Stimulated activated CD8-positive, alpha-beta memory T cell treated with anti-CD3 and anti-CD28 coated beads, Interleukin-7, amount 100 ng/mL, for 4 hours (primary cell): ENCODE data around the gene CEACAM19.
"Not testable (repeated sequence)": the region's sequence is repeated elsewhere in the genome, so short reads cannot be mapped to it uniquely, and the experiment has no call there.

ENCODE experiments used
- DNase-seq, 2 donors: peaks; one replicate each; pipeline ENCODE4 v3.0.0-alpha.2; 2020; ENCODE audit warnings: low read depth in 2 of 2

Gene CEACAM19

DNA sequence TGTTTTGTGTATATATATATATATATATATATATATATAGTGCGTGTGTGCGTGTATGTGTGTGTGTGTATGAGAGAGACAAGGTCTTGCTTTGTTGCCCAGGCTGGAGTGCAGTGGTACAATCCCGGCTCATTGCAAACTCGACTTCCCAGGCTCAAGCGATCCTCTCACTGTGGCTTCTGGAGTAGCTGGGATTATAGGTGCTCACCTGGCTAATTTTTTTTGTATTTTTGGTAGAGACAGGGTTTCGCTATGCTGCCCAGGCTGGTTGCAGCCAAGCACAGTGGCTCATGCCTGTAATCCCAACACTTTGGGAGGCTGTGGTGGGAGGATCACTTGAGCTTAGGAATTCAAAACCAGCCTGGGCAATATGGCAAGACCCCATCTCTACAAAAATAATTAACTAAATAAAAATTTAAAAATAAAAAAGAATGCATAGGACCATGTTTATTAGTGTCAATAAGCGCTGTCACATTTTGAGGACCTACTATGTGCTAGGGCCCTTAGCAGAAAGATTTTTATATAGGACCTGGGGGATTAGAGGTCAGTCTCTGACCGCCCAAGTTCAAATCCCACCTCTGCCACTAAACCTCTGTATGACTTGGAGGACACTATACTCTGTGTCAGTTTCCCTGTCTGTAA lies 25.8 kb upstream of the CEACAM19 start:
- no peak for DNase-seq

- no peak for DNase-seq
Observed at GRCh38 chr19:44646049-44646416, 25.2 kb upstream of the CEACAM19 start.

DNA sequence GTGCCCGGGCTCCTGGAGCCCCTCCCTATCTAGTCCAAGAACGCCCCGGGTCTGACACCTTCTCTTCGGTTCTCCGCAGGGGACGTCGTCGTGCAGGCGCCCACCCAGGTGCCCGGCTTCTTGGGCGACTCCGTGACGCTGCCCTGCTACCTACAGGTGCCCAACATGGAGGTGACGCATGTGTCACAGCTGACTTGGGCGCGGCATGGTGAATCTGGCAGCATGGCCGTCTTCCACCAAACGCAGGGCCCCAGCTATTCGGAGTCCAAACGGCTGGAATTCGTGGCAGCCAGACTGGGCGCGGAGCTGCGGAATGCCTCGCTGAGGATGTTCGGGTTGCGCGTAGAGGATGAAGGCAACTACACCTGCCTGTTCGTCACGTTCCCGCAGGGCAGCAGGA lies 24.1 kb upstream of the CEACAM19 start:
- DNase-seq: no peak

DNA sequence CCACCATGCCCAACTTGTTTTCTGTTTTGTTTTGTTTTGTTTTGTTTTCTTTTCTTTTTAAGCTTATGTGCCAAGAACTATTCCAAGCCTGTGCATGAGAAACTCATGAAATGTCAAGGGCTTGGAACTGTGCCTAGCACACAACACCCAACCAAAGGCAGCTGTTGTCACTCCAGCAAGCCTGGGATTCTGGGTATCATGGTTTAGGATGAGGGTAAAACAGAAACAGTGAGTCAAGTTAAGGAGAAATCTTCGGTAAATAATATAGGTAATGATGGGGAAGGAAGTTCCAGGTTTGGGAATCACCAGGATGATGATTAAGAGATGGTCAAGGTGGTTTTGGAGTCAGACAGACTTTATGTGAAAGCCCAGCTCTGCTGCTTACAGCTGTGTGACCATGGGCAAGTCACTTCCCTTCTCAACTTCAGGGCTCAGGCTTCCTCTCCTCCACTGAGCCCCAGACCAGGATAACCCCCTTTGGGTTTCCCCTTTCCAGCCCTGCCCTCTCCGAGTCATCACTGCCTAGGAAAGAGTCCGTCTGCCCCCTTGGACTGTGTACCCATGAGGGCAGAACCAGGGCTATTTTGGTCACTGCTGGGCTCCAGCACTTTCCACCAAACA lies 22.5 kb upstream of the CEACAM19 start:
- DNase-seq: no peak

DNA sequence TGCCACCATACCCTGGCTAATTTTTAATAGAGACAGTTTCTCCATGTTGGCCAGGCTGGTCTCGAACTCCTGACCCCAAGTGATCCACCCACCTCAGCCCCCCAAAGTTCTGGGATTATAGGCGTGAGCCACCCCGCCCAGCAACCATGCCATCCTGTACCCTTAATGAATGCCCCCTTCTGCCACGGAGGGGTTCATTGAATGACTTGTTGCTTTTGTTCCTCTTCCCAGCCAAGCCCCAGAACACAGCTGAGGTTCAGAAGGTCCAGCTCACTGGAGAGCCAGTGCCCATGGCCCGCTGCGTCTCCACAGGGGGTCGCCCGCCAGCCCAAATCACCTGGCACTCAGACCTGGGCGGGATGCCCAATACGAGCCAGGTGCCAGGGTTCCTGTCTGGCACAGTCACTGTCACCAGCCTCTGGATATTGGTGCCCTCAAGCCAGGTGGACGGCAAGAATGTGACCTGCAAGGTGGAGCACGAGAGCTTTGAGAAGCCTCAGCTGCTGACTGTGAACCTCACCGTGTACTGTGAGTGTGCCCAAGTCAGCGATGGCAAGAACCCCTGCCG lies 21.6 kb upstream of the CEACAM19 start:
- no peak for DNase-seq

DNA sequence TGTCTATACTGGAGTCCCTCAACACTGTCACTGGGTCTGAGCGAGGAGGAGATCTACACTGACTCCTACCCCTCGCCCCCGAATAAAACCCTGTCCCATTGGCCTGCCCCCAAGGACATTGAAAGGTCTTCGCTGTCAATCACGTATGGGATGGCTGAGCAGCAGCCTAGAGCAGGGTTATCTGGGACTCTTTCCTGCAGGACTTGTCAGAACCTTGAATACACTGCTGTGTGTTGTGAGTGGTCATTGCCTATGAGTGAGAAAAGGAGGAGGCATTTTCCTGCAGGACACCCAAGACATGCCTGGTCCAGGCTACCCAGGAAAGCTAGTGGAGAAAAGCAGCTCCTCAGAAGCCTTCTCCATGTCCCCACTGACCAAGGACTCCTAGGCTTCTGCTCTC lies 17.9 kb upstream of the CEACAM19 start:
- no peak for DNase-seq

GRCh38 chr19:44653977-44654774 lies 17.1 kb upstream of the CEACAM19 start:
- peak; percentile 34 to 39 for DNase-seq

- peak; percentile 38 to 50 for DNase-seq
Observed at GRCh38 chr19:44657211-44657921, 13.9 kb upstream of the CEACAM19 start.

DNA sequence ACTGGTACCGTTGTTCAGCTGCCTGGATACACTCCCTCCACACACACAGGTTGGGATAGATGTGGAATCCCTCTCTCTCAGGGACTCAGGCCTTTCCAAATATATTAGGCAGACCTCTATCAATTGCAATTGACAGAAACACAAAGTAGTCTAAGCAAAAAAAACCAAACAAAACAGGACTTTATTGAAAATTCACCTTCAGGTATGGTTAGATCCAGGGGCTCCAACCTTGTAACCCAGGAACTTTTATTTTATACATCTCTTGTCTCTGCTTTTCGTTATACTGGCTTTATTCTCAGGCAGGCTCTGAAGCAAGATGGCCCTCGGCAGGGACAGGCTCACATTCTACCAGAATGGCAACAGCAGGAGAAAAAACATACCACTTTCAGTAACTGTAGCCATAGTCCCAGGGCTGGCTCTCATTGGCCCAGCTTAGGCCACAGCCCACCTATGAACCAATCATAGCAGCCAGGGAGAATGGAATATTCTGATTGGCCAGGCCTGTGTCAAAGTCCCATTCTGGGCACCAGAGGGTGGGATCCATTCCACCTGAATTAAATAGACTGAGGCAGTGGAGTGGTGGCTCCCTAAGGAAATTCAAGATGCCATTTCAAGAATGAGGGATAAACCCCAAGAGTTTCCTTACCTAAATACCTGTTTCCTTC lies 13.1 kb upstream of the CEACAM19 start:
- DNase-seq: no peak

GRCh38 chr19:44660081-44660480 lies 11.2 kb upstream of the CEACAM19 start:
- DNase-seq: no peak

GRCh38 chr19:44661205-44661604 lies 10.1 kb upstream of the CEACAM19 start:
- DNase-seq: no peak

DNA sequence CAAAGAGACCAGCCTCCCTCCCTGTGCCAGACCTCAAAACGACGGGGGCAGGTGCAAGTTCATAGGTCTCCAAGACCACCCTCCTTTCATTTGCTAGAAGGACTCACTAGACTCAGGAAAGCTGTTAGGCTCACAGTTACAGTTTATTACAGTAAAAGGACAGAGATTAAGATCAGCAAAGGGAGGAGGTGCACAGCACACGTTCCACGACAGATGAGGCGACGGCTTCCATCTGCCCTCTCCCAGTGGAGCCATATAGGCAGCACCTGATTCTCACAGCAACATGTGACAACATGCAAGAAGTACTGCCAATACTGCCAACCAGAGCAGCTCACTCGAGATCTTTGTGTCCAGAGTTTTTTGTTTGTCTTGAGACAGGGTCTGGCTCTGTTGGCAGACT lies 9.4 kb upstream of the CEACAM19 start:
- no peak for DNase-seq

DNA sequence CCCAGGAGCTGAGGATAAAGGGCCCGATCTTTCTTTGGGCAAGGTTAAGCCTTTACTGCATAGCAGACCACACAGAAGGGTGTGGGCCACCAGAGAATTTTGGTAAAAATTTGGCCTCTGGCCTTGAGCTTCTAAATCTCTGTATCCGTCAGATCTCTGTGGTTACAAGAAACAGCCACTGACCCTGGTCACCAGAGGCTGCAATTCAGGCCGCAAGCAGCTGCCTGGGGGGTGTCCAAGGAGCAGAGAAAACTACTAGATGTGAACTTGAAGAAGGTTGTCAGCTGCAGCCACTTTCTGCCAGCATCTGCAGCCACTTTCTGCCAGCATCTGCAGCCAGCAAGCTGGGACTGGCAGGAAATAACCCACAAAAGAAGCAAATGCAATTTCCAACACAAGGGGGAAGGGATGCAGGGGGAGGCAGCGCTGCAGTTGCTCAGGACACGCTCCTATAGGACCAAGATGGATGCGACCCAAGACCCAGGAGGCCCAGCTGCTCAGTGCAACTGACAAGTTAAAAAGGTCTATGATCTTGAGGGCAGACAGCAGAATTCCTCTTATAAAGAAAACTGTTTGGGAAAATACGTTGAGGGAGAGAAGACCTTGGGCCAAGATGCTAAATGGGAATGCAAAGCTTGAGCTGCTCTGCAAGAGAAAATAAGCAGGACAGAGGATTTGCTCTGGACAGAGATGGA lies 8.4 kb upstream of the CEACAM19 start:
- DNase-seq: no peak

DNA sequence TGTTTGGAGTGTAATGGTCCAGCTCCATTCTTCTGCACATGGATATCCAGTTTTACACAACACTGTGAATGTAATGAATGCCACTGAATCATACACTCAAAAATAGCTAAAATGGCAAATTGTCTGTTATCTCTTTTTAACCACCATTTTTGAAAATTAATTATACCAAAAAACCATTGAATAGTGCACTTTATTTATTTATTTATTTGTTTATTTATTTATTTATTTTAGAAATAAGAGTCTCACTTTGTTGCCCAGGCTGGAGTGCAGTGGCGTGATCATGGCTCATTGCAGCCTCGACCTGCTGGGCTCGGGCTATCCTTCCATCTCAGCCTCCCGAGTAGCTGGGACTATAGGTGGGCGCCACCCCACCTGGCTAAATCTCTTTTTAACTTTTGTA lies 7.3 kb upstream of the CEACAM19 start:
- DNase-seq: no peak

- DNase-seq: no peak
Observed at GRCh38 chr19:44664976-44665375, 6.3 kb upstream of the CEACAM19 start.

DNA sequence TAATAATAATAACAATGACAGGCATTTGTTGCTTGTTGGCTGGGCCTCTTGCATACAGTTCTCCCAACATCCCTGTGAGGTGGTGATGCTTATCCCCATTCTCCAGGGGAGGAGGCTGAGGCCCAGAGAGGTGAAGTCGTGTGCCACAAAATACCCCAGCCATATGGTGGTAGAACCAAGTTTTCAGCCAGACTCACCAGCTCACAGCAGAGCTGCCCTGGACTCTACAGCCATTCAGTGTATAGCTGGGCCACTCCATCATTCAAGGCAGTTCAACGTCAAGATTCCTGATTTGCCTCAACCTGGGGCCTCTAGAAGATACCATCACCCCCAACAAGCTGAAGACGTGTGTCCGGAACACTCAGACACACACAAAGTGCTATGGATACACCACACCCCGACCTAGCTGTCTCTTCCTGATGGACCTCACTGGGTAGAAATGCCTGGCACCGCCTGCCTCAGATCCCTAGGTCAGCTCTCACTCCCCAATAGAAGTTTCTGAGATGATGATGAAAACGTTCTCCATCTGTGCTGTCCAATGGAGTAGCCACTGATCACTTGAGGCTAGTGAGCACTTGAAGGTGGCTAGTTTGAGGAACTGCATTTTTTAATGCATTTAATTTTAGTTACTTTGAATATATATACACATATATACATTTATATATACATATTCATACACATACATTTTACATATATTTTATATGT lies 4.3 kb upstream of the CEACAM19 start:
- DNase-seq: no peak

DNA sequence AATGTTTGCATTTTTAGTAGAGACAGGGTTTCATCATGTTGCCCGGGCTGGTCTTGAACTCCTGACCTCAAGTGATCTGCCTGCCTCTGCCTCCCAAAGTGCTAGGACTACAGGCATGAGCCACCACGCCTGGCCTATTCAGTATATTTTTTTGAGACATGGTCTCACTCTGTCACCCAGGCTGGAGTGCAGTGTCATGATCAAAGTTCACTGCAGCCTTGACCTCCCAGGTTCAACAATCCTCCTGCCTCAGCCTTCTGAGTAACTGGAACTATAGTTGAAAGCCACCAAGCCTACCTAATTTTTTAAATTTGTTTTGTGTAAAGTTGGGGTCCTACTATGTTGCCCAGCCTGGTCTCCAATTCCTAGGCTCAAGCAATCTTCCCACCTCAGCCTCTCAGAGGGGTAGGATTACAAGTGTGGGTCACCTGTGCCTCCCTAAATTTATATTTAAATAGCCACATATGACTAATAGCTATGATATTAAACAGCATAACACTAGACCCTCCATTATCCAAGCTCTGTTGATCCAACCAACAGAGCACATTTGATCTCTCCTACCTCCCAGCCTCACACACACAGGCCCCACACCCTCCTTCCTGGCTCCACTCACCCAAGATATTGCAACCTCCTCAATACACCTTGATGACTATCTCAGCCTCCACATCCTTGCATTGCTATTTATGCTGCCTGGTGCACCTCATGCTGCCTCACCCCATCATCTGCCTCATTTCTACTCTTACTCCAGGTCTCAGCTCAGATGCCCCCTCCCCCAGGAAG lies 2.1 kb upstream of the CEACAM19 start:
- DNase-seq: no peak

GRCh38 chr19:44670027-44670426 lies 1.3 kb upstream of the CEACAM19 start:
- DNase-seq: not testable (repeated sequence)

- DNase-seq: no peak
Observed at GRCh38 chr19:44672226-44672625, 944 bp downstream of the CEACAM19 start.

GRCh38 chr19:44673510-44673909 lies 2.2 kb downstream of the CEACAM19 start:
- no peak for DNase-seq
